ENCODE measurements around the gene OPN5.
"Not testable (repeated sequence)": the region's sequence is repeated elsewhere in the genome, so short reads cannot be mapped to it uniquely, and the experiment has no call there.

The OPN5 gene, protein sequence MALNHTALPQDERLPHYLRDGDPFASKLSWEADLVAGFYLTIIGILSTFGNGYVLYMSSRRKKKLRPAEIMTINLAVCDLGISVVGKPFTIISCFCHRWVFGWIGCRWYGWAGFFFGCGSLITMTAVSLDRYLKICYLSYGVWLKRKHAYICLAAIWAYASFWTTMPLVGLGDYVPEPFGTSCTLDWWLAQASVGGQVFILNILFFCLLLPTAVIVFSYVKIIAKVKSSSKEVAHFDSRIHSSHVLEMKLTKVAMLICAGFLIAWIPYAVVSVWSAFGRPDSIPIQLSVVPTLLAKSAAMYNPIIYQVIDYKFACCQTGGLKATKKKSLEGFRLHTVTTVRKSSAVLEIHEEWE

DNA sequence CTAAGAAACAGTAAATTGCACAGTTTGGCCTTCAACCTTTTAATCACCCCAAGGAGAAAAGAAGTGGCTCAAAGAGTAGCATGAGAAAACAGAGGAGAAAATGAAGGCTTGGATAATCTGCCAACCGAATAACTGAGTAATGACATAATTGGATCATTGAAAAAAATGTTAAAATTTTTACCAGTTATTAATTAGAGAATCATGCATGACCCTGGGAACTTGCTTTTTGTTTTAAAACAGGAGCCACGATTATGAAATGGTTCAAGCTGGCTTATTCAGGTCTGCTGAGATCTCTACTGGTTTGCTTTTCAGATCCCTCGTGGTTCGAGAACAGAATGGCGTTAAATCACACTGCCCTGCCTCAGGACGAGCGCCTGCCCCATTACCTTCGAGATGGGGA, at the start of gene OPN5:
OPN5 (plus strand) TSS at position 301 of the 400 bp plus-strand sequence; CDS start at position 336, 35 bp downstream.
- DNase-seq (ENCODE audit: extremely low spot score, insufficient read length, low read depth) = no peak
- FAIRE-seq = no peak

DNA sequence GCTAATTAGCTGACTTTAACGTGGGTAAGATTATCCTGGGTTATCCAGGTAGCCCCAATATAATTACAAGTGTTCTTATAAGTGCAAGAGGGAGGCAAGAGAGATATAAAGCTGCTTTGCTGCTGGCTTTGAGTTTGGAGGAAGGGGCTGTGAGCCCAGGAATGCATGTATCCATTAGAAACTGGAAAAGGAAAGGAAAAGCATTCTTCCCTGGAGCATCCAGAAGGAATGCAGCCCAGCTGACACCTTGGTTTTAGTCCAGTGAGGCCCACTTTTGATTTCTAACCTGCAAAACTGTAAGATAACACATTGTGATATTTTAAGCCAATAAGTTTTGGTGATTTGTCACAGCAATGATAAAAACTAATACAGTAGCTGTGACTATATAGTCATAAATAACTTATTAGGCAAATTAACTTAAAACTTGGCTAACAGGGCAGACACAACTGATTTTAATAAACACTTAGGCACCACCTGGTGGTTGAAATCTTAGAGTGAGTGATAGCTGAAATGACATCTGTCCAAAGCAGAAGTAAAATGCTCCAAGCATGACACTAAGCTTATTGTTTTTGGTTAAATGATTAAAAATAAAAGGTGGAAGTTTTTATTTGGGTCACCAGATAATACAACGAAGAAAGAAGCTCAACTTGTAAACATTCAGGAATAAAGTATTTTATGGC, 47.8 kb upstream of the OPN5 start:
- no peak for DNase-seq (ENCODE audit: extremely low spot score, insufficient read length, low read depth)
- peak; percentile 81 for FAIRE-seq

DNA sequence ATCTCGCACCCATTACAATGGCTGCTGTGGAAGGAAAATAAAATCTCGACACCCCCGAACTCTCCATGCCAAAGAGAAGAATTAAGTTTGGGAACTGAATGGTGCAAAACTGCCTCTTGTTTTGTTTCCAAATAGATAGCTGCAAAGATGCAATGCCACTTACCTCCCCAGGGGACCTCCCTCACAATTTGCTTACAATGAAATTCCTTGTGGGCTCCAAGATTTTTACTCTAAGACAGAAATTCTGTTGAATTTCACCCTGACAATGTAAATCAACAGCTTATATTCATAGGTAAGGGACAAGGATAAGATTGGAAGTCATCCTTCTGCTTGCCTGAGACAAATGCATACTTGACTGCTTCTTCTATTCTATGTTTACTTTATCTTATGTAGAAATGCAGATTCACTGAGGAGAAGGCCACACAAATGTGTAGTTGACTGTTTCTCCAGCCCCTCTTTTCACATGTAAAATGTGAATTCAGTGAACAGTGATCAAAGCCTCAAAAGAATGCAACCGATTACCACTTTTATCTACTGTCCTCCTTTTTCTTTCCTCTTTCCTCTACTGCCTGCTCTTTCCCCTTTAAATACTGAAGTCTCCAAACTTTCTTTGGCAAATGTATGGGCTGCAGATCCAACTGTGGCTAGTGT, 46.9 kb upstream of the OPN5 start:
- FAIRE-seq (no peak), DNase-seq (ENCODE audit: extremely low spot score, insufficient read length, low read depth) (no peak)

DNA sequence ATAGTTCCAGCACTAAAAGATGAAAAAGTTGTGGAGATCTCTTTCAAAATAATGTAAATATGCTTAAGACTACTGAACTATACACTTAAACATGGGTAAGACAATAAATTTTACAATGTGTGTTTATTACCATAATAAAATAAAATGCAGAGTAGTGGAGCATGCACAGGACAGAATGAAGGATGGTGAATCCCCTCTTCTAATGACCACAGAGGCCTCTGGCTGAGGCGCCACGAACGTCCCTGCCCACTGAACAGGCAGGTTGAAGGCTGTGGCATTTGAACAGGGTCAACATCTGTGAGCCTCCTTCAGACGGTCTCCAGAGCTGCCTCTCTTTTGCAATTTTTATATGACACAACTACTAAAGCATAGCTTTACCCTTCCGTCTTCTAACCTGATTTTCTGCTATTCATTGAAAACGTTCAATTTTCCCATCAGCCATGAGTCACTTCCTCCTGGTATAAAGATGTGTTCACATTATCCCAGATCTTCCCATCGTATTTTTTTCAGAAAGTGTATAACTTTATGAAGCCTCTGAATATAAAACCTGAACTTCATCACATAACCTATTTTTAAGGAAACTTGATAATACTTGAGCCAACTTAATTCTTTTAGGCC, 45.6 kb upstream of the OPN5 start:
- no peak for FAIRE-seq
- no peak for DNase-seq (ENCODE audit: extremely low spot score, insufficient read length, low read depth)

DNA sequence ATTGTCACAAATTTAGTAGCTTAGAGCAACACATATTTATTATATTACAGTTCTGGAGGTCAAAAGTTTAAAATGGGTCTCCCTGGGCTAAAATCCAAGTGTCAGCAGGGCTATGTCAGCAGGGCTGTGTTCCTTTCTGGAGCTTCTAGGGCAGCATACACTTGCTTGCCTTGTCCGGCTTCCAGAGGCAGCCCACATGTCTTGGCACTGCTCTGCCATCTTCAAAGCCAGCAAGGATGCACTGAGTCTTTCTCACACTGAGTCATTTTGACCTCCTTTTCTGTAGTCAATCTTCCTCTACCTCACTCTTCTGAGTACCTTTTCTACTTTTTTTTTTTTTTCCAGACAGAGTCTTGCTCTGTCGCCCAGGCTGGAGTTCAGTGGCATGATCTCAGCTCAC, 44.4 kb upstream of the OPN5 start:
- no peak for DNase-seq (ENCODE audit: extremely low spot score, insufficient read length, low read depth)
- FAIRE-seq = no peak

DNA sequence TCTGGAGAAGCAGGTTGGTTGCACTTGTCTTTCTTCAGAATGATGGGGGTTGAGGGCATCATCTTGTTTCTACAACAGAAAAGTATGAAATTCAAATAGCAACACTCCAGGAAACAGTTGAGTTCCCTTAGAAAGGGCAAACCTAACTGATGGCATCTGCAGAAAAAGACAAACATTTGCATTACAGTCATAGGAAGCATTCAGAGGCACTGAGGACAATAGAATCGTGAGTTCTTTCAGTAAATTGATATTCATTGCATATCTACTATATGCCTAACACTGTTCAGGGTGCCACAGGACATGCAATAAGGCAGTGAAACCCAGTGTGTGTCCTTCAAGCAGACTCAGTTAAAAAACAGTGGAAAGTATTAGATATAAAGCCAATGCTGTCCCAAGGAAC, 41.1 kb upstream of the OPN5 start:
- no peak for DNase-seq (ENCODE audit: extremely low spot score, insufficient read length, low read depth)
- no peak for FAIRE-seq

DNA sequence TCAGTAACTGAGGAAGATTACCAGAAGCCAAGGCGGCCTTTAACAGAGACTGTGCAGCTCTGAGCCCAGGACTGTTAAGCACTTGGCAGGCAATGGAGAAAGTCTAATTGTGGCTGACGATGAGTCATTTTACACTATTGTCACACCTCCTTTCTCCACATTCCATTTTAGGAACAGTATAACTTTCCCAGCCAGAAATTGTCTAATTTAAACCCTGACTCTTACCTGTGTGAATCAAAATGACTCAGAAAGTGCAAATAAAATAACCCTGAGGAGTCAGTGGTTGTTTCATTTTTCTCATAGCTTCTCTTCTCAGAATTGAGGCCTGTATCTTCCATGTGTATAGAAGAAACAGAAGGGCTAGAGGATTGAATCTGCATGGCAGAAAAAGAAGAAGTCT, 40.0 kb upstream of the OPN5 start:
- DNase-seq (ENCODE audit: extremely low spot score, insufficient read length, low read depth) = no peak
- FAIRE-seq = peak; percentile 26

DNA sequence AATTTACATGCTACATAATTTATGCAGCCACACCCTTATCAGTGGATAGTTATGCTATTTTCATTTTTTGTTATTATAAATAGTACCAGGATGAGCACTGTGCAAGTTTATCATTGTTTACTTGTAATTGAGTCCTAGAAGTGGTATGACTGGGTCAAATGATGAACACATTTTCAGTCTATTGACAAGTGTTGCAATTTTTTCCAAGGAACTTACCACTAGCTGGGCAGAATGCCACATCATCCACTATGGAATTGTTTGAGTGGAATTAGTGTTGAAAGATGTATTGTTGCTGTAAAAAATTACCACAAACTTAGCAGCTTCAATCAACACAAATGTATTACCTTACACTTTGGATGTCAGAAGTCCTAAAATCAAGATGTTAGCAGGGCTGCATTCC, 38.1 kb upstream of the OPN5 start:
- DNase-seq (ENCODE audit: extremely low spot score, insufficient read length, low read depth) = no peak
- FAIRE-seq = no peak

DNA sequence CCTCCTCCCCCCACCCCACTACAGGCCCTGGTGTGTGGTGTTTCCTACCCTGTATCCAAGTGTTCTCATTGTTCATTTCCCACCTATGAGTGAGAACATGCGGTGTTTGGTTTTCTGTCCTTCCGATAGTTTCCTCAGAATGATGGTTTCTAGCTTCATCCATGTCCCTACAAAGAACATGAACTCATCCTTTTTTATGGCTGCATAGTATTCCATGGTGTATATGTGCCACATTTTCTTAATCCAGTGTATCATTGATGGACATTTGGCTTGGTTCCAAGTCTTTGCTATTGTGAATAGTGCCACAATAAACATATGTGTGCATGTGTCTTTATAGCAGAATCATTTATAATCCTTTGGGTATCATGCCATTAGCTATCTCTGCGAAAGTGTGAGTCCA, 36.6 kb upstream of the OPN5 start:
- not testable (repeated sequence) for FAIRE-seq

DNA sequence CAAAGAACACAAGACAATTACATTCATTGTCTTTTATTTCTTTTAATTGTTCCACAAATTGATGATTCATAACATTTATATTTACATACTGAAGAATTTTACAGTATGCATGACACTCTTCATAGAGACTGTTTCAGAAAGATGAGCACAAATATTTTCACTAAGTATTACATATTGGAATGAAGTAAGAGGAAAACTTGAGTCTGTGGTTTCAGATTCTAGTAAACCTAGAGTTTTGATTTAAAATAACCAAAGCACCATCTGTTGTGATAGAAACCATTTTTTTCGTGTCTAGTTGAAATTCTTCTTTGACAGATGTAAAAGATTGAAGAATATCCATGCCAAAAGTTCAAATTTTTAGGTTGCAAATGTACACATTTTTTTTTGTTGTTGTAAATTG, 32.1 kb upstream of the OPN5 start:
- no peak for FAIRE-seq
- no peak for DNase-seq (ENCODE audit: extremely low spot score, insufficient read length, low read depth)

More for the DNA sequence above, 36.6 kb upstream of the OPN5 start:
- not testable (repeated sequence) for DNase-seq (ENCODE audit: extremely low spot score, insufficient read length, low read depth)

DNA sequence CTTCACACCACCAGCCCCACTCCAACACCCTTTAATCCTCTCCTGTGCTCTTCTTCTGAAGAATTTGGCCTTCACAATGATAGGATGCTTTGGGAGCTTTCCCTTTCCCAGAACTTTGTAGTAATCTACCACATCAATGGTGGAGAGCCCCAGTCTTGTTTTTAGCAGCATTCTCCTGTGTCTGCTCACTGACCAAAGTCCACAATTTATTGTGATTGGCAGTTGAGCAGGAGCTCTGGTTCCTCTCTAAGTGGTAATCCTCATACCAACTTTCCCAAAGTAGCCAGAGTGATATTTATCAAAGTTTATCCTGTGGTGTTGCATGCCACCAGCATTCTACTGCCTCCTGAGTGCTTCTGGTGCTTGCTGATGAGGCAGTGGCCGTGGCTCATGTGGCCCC, 29.0 kb upstream of the OPN5 start:
- no peak for FAIRE-seq
- no peak for DNase-seq (ENCODE audit: extremely low spot score, insufficient read length, low read depth)

DNA sequence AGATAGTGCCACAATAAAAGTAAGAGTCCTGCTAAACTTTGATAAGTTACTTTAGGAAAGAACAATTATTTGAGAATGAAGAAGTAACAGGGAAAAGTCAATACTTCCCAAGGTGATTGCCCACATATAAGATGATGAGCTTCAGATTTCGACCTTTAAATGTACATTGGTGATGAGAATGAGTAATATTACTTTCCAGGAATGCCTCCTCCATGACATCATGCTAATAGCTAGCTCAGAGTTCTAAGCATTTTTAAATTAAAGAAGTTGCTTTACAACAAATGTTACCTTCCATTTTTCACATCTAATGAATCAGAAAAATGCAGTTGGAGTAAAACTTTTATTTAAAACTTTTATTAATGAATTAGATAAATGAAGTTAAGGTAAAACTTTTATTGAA, 22.5 kb upstream of the OPN5 start:
- DNase-seq (ENCODE audit: extremely low spot score, insufficient read length, low read depth) (no peak), FAIRE-seq (no peak)

DNA sequence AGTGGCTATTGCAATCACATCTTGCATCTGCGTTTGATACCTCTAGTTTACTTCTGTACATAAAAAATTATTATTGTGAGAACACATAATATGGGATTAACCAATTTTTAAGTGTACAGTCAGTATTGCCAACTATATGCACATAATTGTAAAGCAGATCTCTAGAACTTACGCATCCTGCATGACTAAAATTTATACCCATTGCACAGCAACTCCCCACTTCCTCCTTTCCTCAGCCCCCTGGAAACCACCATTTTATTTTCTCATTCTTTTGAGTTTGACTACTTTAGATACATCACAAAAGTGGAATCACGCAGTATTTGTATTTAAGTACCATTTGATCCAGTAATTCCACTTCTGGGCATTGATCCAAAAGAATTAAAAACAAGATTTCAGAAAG, 19.3 kb upstream of the OPN5 start:
- FAIRE-seq = no peak
- DNase-seq (ENCODE audit: extremely low spot score, insufficient read length, low read depth) = no peak

DNA sequence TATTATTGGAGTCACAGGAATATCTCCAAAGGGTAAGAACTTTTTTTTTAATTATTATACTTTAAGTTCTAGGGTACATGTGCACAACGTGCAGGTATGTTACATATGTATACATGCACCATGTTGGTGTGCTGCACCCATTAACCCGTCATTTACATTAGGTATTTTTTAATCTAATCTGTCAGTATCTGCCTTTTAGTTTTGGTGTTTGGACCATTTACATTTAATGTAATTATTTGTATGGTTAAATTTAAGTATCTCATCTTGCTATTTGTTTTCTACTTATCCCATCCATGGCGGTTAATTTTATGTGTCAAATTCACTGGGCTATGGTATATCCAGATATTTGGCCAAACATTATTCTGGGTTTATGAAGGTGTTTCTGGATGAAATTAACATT, 15.4 kb upstream of the OPN5 start:
- no peak for FAIRE-seq
- no peak for DNase-seq (ENCODE audit: extremely low spot score, insufficient read length, low read depth)

DNA sequence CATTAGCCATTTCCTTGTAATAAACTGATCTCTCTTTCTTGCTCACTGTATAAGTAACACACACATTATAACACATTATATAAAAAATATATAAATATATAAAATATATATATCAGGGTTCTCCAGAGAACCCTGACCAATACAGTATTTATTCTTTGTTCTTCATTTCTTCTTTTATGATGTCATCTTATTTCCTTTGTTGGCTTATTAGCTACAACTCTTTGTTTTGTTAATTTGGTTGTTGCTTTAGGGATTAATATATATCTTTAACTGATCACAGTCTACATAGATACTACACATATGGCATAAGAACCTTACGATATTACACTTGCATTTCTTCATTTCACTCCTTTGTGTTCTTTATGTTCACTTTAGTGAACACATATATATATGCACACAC, 14.7 kb upstream of the OPN5 start:
- DNase-seq (ENCODE audit: extremely low spot score, insufficient read length, low read depth) = no peak
- no peak for FAIRE-seq

DNA sequence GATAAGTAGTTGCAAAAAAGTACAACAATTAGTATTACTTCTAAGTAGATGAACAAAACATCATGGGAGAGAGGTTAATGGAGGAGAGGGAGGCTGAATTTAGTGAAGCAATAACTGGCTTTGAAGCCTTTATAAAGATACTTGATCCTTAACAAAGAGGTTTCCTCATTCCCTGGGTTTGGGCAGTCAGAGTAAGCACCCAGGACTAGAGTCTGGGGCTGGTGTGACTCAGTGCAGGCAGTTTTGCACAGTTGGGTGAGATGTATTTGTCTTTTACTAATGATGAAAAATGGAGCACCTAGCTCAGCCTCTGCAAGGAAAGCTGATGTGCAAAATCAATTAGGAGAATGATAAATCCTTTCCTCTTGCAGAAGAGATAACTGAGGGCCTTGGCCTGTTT, 11.8 kb upstream of the OPN5 start:
- FAIRE-seq (no peak), DNase-seq (ENCODE audit: extremely low spot score, insufficient read length, low read depth) (no peak)

DNA sequence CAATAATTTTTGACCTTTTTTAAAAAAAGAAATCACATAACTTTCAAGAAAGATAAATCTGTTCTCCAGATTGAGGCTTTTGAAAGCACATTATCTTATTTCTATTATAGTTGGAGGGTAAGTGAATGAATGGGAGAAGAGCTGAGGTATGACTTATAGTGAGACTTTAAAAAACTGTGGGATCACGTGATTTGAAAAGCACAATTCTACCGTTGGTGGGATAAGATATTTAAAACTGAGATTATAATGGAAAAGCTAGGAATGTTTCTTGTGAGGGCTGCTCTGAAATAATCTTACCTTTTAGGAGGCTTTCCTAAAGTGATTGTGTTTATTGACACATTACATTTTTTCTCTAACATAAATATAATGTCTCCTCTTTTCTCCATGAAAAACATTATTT, 9.5 kb upstream of the OPN5 start:
- no peak for FAIRE-seq
- no peak for DNase-seq (ENCODE audit: extremely low spot score, insufficient read length, low read depth)

DNA sequence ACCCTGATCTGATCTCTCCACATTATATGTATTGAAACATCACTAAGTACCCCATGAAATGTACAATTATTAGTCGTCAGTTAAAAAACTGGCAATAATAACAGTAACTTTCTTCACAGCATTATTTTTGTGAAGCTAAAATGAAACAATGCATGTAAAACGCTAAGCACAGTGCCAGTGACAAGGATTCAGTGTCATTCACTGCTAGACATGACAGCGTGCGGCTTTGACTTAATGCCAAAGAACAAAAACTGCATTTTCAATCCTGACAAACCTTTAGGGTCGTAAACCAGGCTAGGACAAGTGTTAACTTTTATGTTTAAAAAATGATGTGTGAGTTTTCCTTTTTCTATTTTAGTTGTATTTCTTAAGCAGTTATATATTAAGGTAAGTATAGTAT, 8.8 kb upstream of the OPN5 start:
- DNase-seq (ENCODE audit: extremely low spot score, insufficient read length, low read depth) (no peak), FAIRE-seq (no peak)

DNA sequence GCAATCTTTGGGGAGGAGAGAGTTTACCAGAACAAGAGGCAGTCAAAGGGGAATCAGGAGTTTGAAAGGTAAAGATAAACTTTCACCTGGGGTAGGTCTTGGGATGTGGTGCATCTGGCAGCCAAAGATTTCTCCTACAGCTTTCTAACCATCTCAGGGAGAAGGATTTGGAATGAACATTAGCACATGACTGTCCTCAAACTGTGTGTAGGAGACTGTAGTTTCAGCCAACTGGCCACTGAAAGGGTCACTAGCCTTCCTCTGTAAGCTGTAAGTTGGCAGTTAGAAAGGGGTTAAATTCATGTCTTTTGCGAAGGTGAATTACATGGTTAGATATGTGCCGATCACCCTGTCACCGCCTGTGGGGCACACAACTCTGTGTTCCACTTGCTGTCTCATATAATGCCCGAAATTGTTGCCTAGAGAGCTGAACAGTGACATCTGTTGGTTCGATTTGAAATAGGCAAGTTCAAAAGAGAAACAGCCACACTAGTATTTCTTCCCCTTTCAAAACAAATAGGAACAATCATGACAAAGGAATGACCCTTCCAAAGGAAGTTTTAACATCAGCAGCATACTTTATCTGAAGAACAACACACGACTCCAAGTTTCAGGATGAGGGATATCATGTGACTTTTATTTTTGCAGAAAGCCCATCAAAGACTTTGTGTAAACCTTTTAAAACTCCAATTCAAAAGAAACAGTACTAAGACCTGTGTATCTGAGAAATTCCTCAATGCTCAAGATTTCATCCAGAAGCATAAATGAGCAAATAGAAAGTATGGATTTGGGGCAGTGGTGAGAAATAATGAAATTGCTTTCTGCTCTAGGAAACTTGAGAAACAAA, 1.1 kb upstream of the OPN5 start:
- DNase-seq (ENCODE audit: extremely low spot score, insufficient read length, low read depth) (peak; percentile 12), FAIRE-seq (peak; percentile 88)

DNA sequence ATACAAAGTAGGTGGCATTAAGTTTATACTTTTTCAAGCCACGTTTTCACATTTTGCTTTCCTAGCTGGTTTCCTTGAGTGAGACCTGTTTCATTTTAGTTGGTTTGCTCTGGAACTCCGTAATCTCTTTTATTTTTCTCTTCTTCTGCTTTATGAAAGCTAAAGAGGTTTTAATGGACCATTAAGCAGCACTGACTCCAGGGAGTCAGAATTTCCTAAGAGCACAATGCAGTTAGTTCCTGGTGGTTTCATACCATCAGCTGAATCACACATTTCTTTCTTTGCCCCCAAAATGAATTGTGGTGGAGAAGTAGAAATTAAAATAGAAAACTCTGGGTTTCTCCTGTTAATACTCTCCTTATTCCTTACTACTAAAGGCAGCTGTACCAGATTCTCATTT, 3.4 kb downstream of the OPN5 start:
- no peak for FAIRE-seq
- no peak for DNase-seq (ENCODE audit: extremely low spot score, insufficient read length, low read depth)

Data from GM18507 (cell line).